Coronary artery (tissue), 2 donors: ENCODE results near the gene KIRREL3.

Source experiments
- DNase-seq: peaks from one replicate; pipeline ENCODE4 v3.0.0-alpha.2; 2017; ENCODE audit warnings: low spot score
- H3K27ac ChIP-seq, 2 donors: fragments of 200-600 bp; sonication (generic); one replicate each; pipeline ENCODE4 v1.5.1; 2016 to 2019
- H3K4me3 ChIP-seq: fragments of 200-600 bp; sonication (generic); 2 replicates; pipeline ENCODE4 v1.5.1; 2016; ENCODE audit warnings: mild to moderate bottlenecking, moderate library complexity
- TF ChIP-seq, protein P1 (sequence below): fragments of 200-600 bp; sonication (generic); IDR thresholded peaks from one replicate; pipeline ENCODE4 v1.5.1; 2019; ENCODE audit warnings: antibody characterized with exemption

Gene KIRREL3

DNA sequence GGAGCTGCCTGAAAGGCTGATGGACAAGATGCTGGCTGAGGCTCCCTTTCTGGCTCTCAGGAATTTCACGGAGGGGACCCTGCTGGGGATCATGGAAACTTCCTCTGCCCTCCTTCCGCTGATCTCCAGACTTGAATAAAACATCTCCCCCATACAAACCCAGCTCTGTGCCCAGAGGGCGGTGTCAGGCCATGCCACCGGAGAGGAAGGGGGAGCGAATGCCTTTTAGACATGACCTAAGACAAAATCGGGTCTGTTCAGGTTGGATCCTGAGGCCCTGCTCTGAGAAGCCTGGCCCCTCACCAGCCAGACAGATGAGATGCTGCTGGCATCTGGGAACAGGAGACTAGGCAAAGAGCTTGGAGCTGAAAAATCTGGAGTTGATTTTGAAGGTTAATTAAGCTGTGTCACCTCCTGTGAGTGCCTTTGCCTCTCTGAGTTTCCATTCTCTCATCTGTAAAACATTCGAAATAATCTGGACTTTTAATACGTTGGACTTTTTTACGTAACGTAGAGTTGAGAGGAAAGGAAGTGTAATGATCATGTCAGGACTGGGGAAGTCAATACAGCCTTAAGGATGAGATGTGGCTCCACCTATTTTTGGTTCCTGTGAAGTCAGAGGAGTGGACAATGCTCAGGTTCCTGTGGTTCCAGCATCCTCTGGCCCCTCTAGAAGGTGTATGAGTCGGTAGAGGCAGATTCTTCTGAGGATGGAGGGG, 481.4 kb downstream of the KIRREL3 start:
- no peak for DNase-seq
- TF ChIP-seq, protein P1, sequence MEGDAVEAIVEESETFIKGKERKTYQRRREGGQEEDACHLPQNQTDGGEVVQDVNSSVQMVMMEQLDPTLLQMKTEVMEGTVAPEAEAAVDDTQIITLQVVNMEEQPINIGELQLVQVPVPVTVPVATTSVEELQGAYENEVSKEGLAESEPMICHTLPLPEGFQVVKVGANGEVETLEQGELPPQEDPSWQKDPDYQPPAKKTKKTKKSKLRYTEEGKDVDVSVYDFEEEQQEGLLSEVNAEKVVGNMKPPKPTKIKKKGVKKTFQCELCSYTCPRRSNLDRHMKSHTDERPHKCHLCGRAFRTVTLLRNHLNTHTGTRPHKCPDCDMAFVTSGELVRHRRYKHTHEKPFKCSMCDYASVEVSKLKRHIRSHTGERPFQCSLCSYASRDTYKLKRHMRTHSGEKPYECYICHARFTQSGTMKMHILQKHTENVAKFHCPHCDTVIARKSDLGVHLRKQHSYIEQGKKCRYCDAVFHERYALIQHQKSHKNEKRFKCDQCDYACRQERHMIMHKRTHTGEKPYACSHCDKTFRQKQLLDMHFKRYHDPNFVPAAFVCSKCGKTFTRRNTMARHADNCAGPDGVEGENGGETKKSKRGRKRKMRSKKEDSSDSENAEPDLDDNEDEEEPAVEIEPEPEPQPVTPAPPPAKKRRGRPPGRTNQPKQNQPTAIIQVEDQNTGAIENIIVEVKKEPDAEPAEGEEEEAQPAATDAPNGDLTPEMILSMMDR, result no peak
- H3K4me3 ChIP-seq, result no peak overlapping the region

DNA sequence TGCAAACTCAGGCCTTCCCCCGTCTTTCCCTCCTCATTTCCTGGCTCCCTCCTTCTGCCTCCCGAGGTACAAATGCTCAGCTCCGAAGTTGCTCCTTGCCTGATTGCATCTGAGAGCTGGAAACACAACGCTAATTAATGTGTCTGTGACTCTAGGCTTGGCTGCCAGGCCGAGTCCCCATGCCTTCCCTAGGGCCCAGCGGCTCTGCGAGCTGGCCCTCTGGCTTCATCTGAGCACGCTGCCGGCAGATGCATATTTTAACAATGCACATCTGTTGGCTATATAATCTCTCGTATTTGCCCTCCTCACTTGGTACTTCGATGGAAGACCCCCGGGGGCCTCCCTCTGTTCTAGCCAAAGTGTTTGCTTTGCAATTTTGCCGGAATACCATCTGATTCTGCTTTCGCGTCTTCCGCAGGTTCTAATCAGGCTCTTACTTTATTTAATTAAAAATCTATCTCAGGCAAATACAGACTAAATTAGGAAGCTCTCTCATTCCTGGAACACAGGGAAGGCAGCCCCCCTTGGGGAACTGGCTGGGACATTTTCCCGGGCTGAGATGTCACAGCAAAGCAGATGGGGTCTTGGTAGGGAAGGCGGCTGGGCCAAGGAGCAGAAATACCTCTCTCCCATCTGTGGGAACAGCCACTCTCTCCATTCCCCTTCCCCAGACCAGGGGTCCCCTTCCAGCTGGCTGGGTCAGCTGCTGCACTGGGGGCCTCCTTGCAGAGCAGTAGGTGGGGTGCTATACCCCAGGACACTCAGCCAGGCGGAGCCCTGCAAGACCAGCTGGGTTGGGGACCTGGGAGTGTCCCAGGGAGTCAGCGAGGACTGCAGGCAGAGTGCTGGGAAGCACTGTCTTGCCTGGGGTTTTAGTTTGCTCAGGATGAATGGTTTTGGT, 482.2 kb downstream of the KIRREL3 start:
- TF ChIP-seq, protein P1, result no peak
- DNase-seq, result no peak
- H3K27ac ChIP-seq, result no peak overlapping the region
- no peak overlapping the region for H3K4me3 ChIP-seq

More for the DNA sequence above, 481.4 kb downstream of the KIRREL3 start:
- H3K27ac ChIP-seq, result no peak overlapping the region

DNA sequence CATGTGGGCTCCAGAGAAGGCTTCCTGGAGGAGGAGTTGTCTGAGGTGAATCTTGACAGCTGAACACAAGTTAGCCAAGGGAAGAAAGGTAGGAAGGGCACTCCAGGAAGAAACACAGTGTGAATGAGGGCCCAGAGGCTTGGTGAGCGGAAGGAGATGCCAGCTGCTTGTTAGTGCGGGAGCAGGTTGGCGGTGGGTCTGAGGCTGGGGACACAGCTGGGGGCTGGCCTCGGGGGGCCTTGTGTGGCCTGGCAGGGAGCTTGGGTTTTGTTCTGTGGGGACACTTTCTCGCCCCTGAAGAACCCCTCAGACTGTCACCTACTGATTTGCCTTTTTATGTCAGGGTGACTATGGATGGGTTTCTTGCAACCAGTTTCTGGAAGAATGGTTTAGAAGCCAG, 485.1 kb downstream of the KIRREL3 start:
- no peak for DNase-seq
- Histone ChIP-seq H3K4me3 (no peak overlapping the region), H3K27ac (no peak overlapping the region)
- TF ChIP-seq, protein P1, result no peak

DNA sequence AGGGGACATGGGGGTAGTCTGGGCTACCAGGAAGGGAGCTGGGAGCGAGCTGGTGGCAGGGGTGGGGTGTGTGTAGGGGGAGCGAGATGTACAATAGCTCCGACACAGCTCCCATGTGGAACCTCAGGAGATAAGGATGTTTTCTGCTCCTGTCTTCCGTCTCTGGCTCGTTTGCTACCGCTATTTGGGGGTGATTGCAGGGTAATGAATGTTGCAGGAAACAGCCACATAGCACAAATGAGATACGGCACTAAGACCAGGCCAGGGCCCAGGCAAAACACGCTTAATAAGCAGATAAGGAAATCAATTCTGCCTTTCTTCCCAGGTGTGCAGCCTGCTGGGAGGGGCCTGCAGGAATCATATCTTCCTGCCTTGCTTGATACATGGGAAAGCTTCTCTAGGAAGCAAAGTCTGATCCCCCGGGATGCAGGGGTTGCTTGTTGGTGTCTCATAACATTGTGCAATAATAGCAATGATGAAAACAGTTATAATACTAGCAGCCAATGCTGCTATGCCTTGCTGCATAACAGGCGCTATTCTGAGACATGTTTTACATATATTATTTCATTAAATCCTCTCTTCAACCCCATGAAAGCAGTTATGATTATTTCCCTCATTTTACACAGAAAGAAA, 486.4 kb downstream of the KIRREL3 start:
- TF ChIP-seq, protein P1, result no peak
- H3K4me3 ChIP-seq, result no peak overlapping the region
- DNase-seq, result no peak
- H3K27ac ChIP-seq, result no peak overlapping the region

DNA sequence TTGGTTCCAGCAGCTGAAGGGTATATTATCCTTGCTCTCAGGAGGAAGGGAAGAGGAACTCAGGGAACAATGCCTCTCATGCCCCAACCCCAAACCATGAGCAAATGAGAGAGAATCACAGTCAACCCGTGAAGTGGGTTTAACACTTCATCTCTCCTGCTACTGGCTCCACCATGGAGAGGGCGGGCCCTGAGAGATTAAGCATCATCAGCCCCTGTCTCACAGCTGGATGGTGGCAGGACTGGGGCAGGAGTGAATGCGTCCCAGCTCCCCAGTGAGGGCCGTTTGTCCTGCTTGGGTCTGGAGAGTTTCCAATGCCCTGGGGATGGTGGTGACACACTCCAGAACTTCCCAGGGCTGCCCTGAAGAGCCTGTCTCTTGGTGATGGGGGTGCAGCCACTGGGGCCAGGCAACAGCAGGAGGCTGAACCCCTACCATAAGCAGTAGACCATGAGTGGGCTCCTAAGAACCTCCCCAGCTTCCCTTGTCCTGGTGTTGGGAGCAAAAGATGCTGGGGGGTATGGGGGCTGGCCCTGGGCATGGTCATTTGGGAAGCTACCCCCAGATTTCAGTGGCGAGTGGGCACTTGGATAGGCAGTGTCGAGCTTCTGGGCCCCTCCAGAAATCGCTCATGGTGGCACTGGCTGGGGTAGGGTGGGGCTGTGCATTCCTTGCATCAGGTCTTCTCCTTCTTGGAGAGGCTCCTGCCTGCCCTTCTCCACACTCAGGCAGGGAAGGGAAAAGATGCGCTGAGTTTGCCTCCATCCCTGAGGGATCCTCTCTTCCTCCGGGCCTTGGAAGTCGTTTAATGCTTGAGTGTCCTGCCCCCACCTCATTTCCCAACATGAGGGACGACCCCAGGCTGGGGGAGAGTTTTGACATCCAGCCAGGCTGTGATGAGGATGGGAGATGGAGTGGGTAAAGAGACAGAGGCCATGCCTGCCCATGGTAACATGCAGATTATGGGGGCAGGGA, 487.5 kb downstream of the KIRREL3 start:
- Histone ChIP-seq H3K27ac (no peak overlapping the region), H3K4me3 (no peak overlapping the region)
- TF ChIP-seq, protein P1, result no peak
- DNase-seq, result no peak

DNA sequence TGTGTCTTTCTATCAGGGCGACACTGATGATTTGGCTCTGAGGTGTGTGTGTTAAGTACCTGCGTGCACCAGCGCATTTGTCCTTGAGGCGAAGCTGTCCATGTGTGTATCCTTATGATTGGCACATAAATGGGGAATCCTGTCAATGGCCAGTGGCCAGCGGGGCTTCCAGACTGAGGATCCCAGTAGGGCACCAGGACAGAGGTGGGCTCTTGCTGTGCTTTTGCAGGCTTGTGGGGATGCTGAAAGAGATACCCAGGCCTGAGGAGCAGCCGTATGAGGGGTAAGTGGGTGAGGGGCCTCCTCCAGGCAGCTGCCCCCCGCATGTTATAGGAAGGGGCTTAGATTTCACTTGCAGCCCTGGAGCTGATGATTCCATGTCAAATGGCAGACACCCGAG, 488.3 kb downstream of the KIRREL3 start:
- Histone ChIP-seq H3K27ac (no peak overlapping the region), H3K4me3 (no peak overlapping the region)
- TF ChIP-seq, protein P1, result no peak
- no peak for DNase-seq
